ENCODE results near the gene PRKAB1. TPM values are rescaled to one million over a fixed set of nuclear protein-coding genes. Genes with fewer than 3 reads are reported as not detected.

The PRKAB1 gene
- total RNA-seq, 1 experiment from 2014 or later = 25.0 TPM

GRCh38 chr12:119672194-119672593, 4.3 kb downstream of the PRKAB1 start:
- H3K9me2 ChIP-seq (ENCODE audit: insufficient read depth) = no peaks in the 10 kb centered on the region
- peaks cover 27 to 63% of the 10 kb centered on the region in 2 experiments; a peak in 3 of 4 replicates for H3K36me3 ChIP-seq (ENCODE audit: control insufficient read depth in 1 of 2, insufficient read depth in 2 of 2, low read length in 2 of 2)
- H3K4me3 ChIP-seq (replicated peaks in 1 of 2; ENCODE audit: low read depth in 1 of 2, low read length in 2 of 2) = no peak overlapping the region
- POLR2A ChIA-PET = no interaction called here
- BruUV-seq (replicated peaks) = no TSS peak
- H3K4me2 ChIP-seq (ENCODE audit: low read length) = no peak overlapping the region
- no peak for DNase-seq (ENCODE audit: low read depth, low spot score)
- TF ChIP-seq, protein P1, sequence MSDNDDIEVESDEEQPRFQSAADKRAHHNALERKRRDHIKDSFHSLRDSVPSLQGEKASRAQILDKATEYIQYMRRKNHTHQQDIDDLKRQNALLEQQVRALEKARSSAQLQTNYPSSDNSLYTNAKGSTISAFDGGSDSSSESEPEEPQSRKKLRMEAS (IDR thresholded peaks at IDR 0.05) = no peak
- TF ChIP-seq, protein P2, sequence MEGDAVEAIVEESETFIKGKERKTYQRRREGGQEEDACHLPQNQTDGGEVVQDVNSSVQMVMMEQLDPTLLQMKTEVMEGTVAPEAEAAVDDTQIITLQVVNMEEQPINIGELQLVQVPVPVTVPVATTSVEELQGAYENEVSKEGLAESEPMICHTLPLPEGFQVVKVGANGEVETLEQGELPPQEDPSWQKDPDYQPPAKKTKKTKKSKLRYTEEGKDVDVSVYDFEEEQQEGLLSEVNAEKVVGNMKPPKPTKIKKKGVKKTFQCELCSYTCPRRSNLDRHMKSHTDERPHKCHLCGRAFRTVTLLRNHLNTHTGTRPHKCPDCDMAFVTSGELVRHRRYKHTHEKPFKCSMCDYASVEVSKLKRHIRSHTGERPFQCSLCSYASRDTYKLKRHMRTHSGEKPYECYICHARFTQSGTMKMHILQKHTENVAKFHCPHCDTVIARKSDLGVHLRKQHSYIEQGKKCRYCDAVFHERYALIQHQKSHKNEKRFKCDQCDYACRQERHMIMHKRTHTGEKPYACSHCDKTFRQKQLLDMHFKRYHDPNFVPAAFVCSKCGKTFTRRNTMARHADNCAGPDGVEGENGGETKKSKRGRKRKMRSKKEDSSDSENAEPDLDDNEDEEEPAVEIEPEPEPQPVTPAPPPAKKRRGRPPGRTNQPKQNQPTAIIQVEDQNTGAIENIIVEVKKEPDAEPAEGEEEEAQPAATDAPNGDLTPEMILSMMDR (IDR thresholded peaks at IDR 0.05 in 2 of 3, conservative IDR thresholded peaks at IDR 0.05 in 1 of 3; ENCODE audit: borderline replicate concordance in 1 of 3, insufficient read depth in 1 of 3, low read depth in 2 of 3, low read length in 2 of 3) = no peak
- TF ChIP-seq SIN3A (IDR thresholded peaks at IDR 0.05; ENCODE audit: low read depth) = no peak
- no peak for TF ChIP-seq ELF1 (IDR thresholded peaks at IDR 0.05; ENCODE audit: borderline replicate concordance, low read depth)
- TF ChIP-seq SP1 (IDR thresholded peaks at IDR 0.05; ENCODE audit: low read depth) = no peak
- no peak for TF ChIP-seq CBX3 (IDR thresholded peaks at IDR 0.05; ENCODE audit: low read depth)
- TF ChIP-seq EZH2phosphoT487 (IDR thresholded peaks at IDR 0.05; ENCODE audit: borderline replicate concordance) = no peak
- no peak overlapping the region for H2AFZ ChIP-seq (ENCODE audit: low read depth, low read length, poor library complexity, severe bottlenecking)
- no peak for ATAC-seq
- CTCF ChIA-PET = no interaction called here
- RAD21 ChIA-PET (ENCODE audit: low non-redundant PET in 1 of 2, low total read pairs in 2 of 2, uncharacterized antibody in 2 of 2, unreplicated experiment in 2 of 2) = no interaction called here
- peaks cover 40% of the 10 kb centered on the region for H3K79me2 ChIP-seq (ENCODE audit: insufficient read depth, low read length)
- H3K4me1 ChIP-seq (ENCODE audit: control insufficient read depth in 1 of 2, insufficient read depth in 2 of 2, low read length in 2 of 2) = peaks cover 0 to 7% of the 10 kb centered on the region in 2 experiments; a peak in 1 of 4 replicates
- H3K27me3 ChIP-seq (ENCODE audit: insufficient read depth, low read length) = no peaks in the 10 kb centered on the region
- H3K9me3 ChIP-seq (ENCODE audit: control insufficient read depth in 1 of 2, insufficient read depth in 1 of 2, low read depth in 1 of 2, low read length in 2 of 2) = no peaks in the 10 kb centered on the region
- intact Hi-C loops (cut with micrococcal nuclease) = no loop called here
- no peak overlapping the region for H3K9ac ChIP-seq (ENCODE audit: low read length)
- H4K20me1 ChIP-seq (ENCODE audit: insufficient read depth) = no peaks in the 10 kb centered on the region
- H3K27ac ChIP-seq (ENCODE audit: low read depth, low read length) = no peak overlapping the region

DNA sequence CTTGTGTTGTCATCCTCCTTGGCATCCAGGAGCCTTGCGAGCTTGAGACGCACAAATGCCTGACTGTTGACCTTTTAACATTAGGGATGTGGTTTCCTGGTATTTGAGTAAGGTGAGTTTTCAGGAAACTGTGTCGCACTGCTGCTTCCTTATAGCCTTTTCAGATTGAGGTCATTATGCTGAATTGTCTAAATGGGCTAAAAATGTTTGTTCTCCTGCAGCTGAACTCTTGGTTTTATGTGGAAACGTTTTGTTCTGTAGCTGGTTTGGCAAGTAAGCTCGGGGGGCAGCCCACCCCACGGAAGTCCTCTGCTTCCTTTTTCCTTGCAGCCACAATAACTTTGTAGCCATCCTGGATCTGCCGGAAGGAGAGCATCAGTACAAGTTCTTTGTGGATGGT, 5.7 kb downstream of the PRKAB1 start:
- H3K79me2 ChIP-seq (ENCODE audit: insufficient read depth, low read length) = peaks cover 32% of the 10 kb centered on the region
- no peak overlapping the region for H3K9ac ChIP-seq (ENCODE audit: low read length)
- H3K36me3 ChIP-seq (ENCODE audit: control insufficient read depth in 1 of 2, insufficient read depth in 2 of 2, low read length in 2 of 2) = peaks cover 39 to 76% of the 10 kb centered on the region in 2 experiments; a peak in 3 of 4 replicates
- DNase-seq (ENCODE audit: low read depth, low spot score) = no peak
- RAD21 ChIA-PET (ENCODE audit: low non-redundant PET in 1 of 2, low total read pairs in 2 of 2, uncharacterized antibody in 2 of 2, unreplicated experiment in 2 of 2) = no interaction called here
- no peak overlapping the region for H3K4me2 ChIP-seq (ENCODE audit: low read length)
- BruUV-seq (replicated peaks) = no TSS peak
- no peaks in the 10 kb centered on the region for H3K27me3 ChIP-seq (ENCODE audit: insufficient read depth, low read length)
- H2AFZ ChIP-seq (ENCODE audit: low read depth, low read length, poor library complexity, severe bottlenecking) = no peak overlapping the region
- POLR2A ChIA-PET = no interaction called here
- ATAC-seq = no peak
- no peak overlapping the region for H3K4me3 ChIP-seq (replicated peaks in 1 of 2; ENCODE audit: low read depth in 1 of 2, low read length in 2 of 2)
- H3K27ac ChIP-seq (ENCODE audit: low read depth, low read length) = no peak overlapping the region
- intact Hi-C loops (cut with micrococcal nuclease) = no loop called here
- no peaks in the 10 kb centered on the region for H4K20me1 ChIP-seq (ENCODE audit: insufficient read depth)
- no peaks in the 10 kb centered on the region for H3K9me2 ChIP-seq (ENCODE audit: insufficient read depth)
- CTCF ChIA-PET = no interaction called here
- H3K4me1 ChIP-seq (ENCODE audit: control insufficient read depth in 1 of 2, insufficient read depth in 2 of 2, low read length in 2 of 2) = peaks cover 0 to 4% of the 10 kb centered on the region in 2 experiments; a peak in 1 of 4 replicates
- H3K9me3 ChIP-seq (ENCODE audit: control insufficient read depth in 1 of 2, insufficient read depth in 1 of 2, low read depth in 1 of 2, low read length in 2 of 2) = no peaks in the 10 kb centered on the region
- TF ChIP-seq ZNF274 (IDR thresholded peaks at IDR 0.05; ENCODE audit: low read depth, low read length) = no peak
- no peak for TF ChIP-seq RAD21 (IDR thresholded peaks at IDR 0.05; ENCODE audit: low read depth)
- TF ChIP-seq EGR1 (IDR thresholded peaks at IDR 0.05; ENCODE audit: low read depth) = no peak
- no peak for TF ChIP-seq EZH2phosphoT487 (IDR thresholded peaks at IDR 0.05; ENCODE audit: borderline replicate concordance)
- TF ChIP-seq, protein P1 (IDR thresholded peaks at IDR 0.05) = no peak
- TF ChIP-seq ZFX (IDR thresholded peaks at IDR 0.05) = no peak
- TF ChIP-seq CEBPB (IDR thresholded peaks at IDR 0.05; ENCODE audit: low read depth) = no peak
- TF ChIP-seq, protein P3, sequence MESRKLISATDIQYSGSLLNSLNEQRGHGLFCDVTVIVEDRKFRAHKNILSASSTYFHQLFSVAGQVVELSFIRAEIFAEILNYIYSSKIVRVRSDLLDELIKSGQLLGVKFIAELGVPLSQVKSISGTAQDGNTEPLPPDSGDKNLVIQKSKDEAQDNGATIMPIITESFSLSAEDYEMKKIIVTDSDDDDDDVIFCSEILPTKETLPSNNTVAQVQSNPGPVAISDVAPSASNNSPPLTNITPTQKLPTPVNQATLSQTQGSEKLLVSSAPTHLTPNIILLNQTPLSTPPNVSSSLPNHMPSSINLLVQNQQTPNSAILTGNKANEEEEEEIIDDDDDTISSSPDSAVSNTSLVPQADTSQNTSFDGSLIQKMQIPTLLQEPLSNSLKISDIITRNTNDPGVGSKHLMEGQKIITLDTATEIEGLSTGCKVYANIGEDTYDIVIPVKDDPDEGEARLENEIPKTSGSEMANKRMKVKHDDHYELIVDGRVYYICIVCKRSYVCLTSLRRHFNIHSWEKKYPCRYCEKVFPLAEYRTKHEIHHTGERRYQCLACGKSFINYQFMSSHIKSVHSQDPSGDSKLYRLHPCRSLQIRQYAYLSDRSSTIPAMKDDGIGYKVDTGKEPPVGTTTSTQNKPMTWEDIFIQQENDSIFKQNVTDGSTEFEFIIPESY (IDR thresholded peaks at IDR 0.05; ENCODE audit: extremely low read depth, insufficient replicate concordance, low read length) = no peak
- TF ChIP-seq TCF7L2 (IDR thresholded peaks at IDR 0.05; ENCODE audit: borderline replicate concordance, extremely low read depth, insufficient read depth, insufficient read length) = no peak
- no peak for TF ChIP-seq JUND (IDR thresholded peaks at IDR 0.05)
- no peak for TF ChIP-seq POLR2AphosphoS5 (IDR thresholded peaks at IDR 0.05; ENCODE audit: low read depth, low read length)
- no peak for TF ChIP-seq SP1 (IDR thresholded peaks at IDR 0.05; ENCODE audit: low read depth)

Data from HCT116 (cell line).